ENCODE results near the gene KRT33B.
A peak's percentile ranks its signal among the peaks of the same experiment; 100 is the strongest.
"Not testable (repeated sequence)": the region's sequence is repeated elsewhere in the genome, so short reads cannot be mapped to it uniquely, and the experiment has no call there.

KRT33B gene

GRCh38 chr17:41347869-41348760, 21.5 kb downstream of the KRT33B start:
- no peak for DNase-seq (ENCODE audit: low read depth in 2 of 2)

- DNase-seq (ENCODE audit: low read depth in 2 of 2): not testable (repeated sequence)
These were observed 23.2 kb downstream of the KRT33B start for GRCh38 chr17:41346421-41346820.

- DNase-seq (ENCODE audit: low read depth in 2 of 2): no peak
These were observed 23.6 kb downstream of the KRT33B start for GRCh38 chr17:41345992-41346391.

GRCh38 chr17:41343029-41343428, 26.6 kb downstream of the KRT33B start:
- DNase-seq (ENCODE audit: low read depth in 2 of 2): no peak

- DNase-seq (ENCODE audit: low read depth in 2 of 2): peak; percentile 16 to 27
These were observed 28.4 kb downstream of the KRT33B start for GRCh38 chr17:41340934-41341861.

GRCh38 chr17:41340494-41340893, 29.1 kb downstream of the KRT33B start:
- DNase-seq (ENCODE audit: low read depth in 2 of 2): no peak

- no peak for DNase-seq (ENCODE audit: low read depth in 2 of 2)
These were observed 29.9 kb downstream of the KRT33B start for GRCh38 chr17:41339571-41340172.

- no peak for DNase-seq (ENCODE audit: low read depth in 2 of 2)
These were observed 30.6 kb downstream of the KRT33B start for GRCh38 chr17:41338961-41339485.

GRCh38 chr17:41335747-41336146, 33.9 kb downstream of the KRT33B start:
- no peak for DNase-seq (ENCODE audit: low read depth in 2 of 2)

GRCh38 chr17:41334385-41335305, 35.0 kb downstream of the KRT33B start:
- DNase-seq (ENCODE audit: low read depth in 2 of 2): no peak

GRCh38 chr17:41333836-41334235, 35.8 kb downstream of the KRT33B start:
- no peak for DNase-seq (ENCODE audit: low read depth in 2 of 2)

- DNase-seq (ENCODE audit: low read depth in 2 of 2): no peak
These were observed 36.5 kb downstream of the KRT33B start for GRCh38 chr17:41333098-41333497.

- DNase-seq (ENCODE audit: low read depth in 2 of 2): no peak
These were observed 37.4 kb downstream of the KRT33B start for GRCh38 chr17:41332239-41332638.

- DNase-seq (ENCODE audit: low read depth in 2 of 2): no peak
These were observed 38.0 kb downstream of the KRT33B start for GRCh38 chr17:41331606-41332005.

GRCh38 chr17:41329279-41329948, 40.2 kb downstream of the KRT33B start:
- DNase-seq (ENCODE audit: low read depth in 2 of 2): no peak

- DNase-seq (ENCODE audit: low read depth in 2 of 2): no peak
These were observed 41.4 kb downstream of the KRT33B start for GRCh38 chr17:41328207-41328606.

GRCh38 chr17:41327411-41328120, 42.0 kb downstream of the KRT33B start:
- no peak for DNase-seq (ENCODE audit: low read depth in 2 of 2)

GRCh38 chr17:41326173-41327145, 43.2 kb downstream of the KRT33B start:
- DNase-seq (ENCODE audit: low read depth in 2 of 2): no peak
